ENCODE results near the gene FAIM2. TPM values are rescaled to one million over a fixed set of nuclear protein-coding genes. Genes with fewer than 3 reads are reported as not detected.
"Not testable (repeated sequence)": the region's sequence is repeated elsewhere in the genome, so short reads cannot be mapped to it uniquely, and the experiment has no call there.

Gene FAIM2
- total and polyA plus RNA-seq, 2 experiments from 2014 or later: 0.06 to 0.49 TPM

- Histone ChIP-seq H3K27ac (no peak overlapping the region), H3K9me3 (ENCODE audit: low read depth) (no peaks in the 10 kb centered on the region), H3K4me3 (no peak overlapping the region), H3K36me3 (no peaks in the 10 kb centered on the region), H3K27me3 (no peaks in the 10 kb centered on the region), H3K4me1 (ENCODE audit: low read depth) (peaks cover 29% of the 10 kb centered on the region)
- peak in 1 of 2 donors; percentile 48 for DNase-seq (ENCODE audit: low read depth in 1 of 2, low spot score in 1 of 2)
- TF ChIP-seq CTCF (IDR thresholded peaks at IDR 0.05; ENCODE audit: low read depth, low read length): no peak
Measured at GRCh38 chr12:49873361-49873934, 30.3 kb downstream of the FAIM2 start.

GRCh38 chr12:49872781-49873181 is 30.9 kb downstream of the FAIM2 start:
- Histone ChIP-seq H3K27ac (no peak overlapping the region), H3K4me1 (ENCODE audit: low read depth) (peaks cover 34% of the 10 kb centered on the region)
- TF ChIP-seq CTCF (IDR thresholded peaks at IDR 0.05; ENCODE audit: low read depth, low read length): no peak

GRCh38 chr12:49872381-49872780 is 31.3 kb downstream of the FAIM2 start:
- no peak for TF ChIP-seq CTCF (IDR thresholded peaks at IDR 0.05; ENCODE audit: low read depth, low read length)
- H3K4me1 ChIP-seq (ENCODE audit: low read depth): peaks cover 34% of the 10 kb centered on the region
- no peaks in the 10 kb centered on the region for H3K9me3 ChIP-seq (ENCODE audit: low read depth)
- no peaks in the 10 kb centered on the region for H3K27me3 ChIP-seq
- no peak overlapping the region for H3K27ac ChIP-seq
- H3K36me3 ChIP-seq: no peaks in the 10 kb centered on the region
- H3K4me3 ChIP-seq: no peak overlapping the region
- no peak for DNase-seq (ENCODE audit: low read depth in 1 of 2, low spot score in 1 of 2)

More at GRCh38 chr12:49872781-49873181, 30.9 kb downstream of the FAIM2 start:
- H3K27me3 ChIP-seq: no peaks in the 10 kb centered on the region
- peak in 1 of 2 donors; percentile 71 for DNase-seq (ENCODE audit: low read depth in 1 of 2, low spot score in 1 of 2)
- H3K36me3 ChIP-seq: no peaks in the 10 kb centered on the region
- H3K9me3 ChIP-seq (ENCODE audit: low read depth): no peaks in the 10 kb centered on the region
- H3K4me3 ChIP-seq: no peak overlapping the region

- not testable (repeated sequence) for H3K27me3 ChIP-seq; H3K36me3 ChIP-seq; H3K9me3 ChIP-seq (ENCODE audit: low read depth); DNase-seq (ENCODE audit: low read depth in 1 of 2, low spot score in 1 of 2); H3K27ac ChIP-seq; H3K4me3 ChIP-seq
- H3K4me1 ChIP-seq (ENCODE audit: low read depth): peaks cover 34% of the 10 kb centered on the region
Measured at GRCh38 chr12:49871811-49872251, 31.9 kb downstream of the FAIM2 start.

- Histone ChIP-seq H3K27ac (no peak overlapping the region), H3K27me3 (no peaks in the 10 kb centered on the region), H3K36me3 (no peaks in the 10 kb centered on the region), H3K9me3 (ENCODE audit: low read depth) (no peaks in the 10 kb centered on the region), H3K4me1 (ENCODE audit: low read depth) (peaks cover 34% of the 10 kb centered on the region), H3K4me3 (no peak overlapping the region)
- TF ChIP-seq CTCF (IDR thresholded peaks at IDR 0.05; ENCODE audit: low read depth, low read length): no peak
- no peak for DNase-seq (ENCODE audit: low read depth in 1 of 2, low spot score in 1 of 2)
Measured at GRCh38 chr12:49871263-49871561, 32.5 kb downstream of the FAIM2 start.

GRCh38 chr12:49870501-49871262 is 33.0 kb downstream of the FAIM2 start:
- no peak for TF ChIP-seq CTCF (IDR thresholded peaks at IDR 0.05; ENCODE audit: low read depth, low read length)
- Histone ChIP-seq H3K27ac (peak overlapping the region; percentile 87), H3K27me3 (no peaks in the 10 kb centered on the region), H3K36me3 (no peaks in the 10 kb centered on the region), H3K9me3 (ENCODE audit: low read depth) (no peaks in the 10 kb centered on the region), H3K4me3 (no peak overlapping the region), H3K4me1 (ENCODE audit: low read depth) (peaks cover 34% of the 10 kb centered on the region)
- no peak for DNase-seq (ENCODE audit: low read depth in 1 of 2, low spot score in 1 of 2)
